Measurements from ENCODE around the gene P2RX5. TPM values are rescaled to one million over a fixed set of nuclear protein-coding genes. Genes with fewer than 3 reads are reported as not detected.
A peak's percentile ranks its signal among the peaks of the same experiment; 100 is the strongest.

Gene P2RX5
- total RNA-seq, 1 donor from 2014 or later, result 2.5 TPM

DNA sequence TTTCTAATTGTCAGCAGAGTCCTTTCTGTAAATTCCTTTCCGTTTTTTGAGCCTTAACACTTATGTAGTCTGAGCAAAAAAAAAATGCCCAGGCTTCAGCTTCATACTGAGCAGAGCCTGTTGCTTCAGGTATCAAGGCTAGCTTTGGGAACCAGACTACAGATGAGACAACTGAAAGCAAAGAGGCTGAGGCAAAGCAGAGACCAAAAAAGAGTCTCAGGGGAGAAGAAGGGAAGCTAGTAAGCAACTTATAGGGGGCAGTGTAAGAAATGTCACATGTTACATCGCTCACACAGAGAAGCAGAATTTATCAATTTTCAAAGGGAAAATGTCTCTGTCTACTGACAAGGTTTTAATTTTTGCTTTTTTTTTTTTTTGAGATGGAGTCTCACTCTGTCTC lies 31.1 kb upstream of the P2RX5 start:
- Histone ChIP-seq H3K4me1 (peaks cover 19% of the 10 kb centered on the region), H3K27ac (no peak overlapping the region), H3K9me3 (no peaks in the 10 kb centered on the region), H3K27me3 (ENCODE audit: low read depth) (no peaks in the 10 kb centered on the region), H3K4me3 (no peak overlapping the region), H3K36me3 (no peaks in the 10 kb centered on the region)
- no peak for TF ChIP-seq CTCF (IDR thresholded peaks at IDR 0.05)
- ATAC-seq (no peak), DNase-seq (no peak)
- intact Hi-C loops (cut with DNase I), result no loop called here

DNA sequence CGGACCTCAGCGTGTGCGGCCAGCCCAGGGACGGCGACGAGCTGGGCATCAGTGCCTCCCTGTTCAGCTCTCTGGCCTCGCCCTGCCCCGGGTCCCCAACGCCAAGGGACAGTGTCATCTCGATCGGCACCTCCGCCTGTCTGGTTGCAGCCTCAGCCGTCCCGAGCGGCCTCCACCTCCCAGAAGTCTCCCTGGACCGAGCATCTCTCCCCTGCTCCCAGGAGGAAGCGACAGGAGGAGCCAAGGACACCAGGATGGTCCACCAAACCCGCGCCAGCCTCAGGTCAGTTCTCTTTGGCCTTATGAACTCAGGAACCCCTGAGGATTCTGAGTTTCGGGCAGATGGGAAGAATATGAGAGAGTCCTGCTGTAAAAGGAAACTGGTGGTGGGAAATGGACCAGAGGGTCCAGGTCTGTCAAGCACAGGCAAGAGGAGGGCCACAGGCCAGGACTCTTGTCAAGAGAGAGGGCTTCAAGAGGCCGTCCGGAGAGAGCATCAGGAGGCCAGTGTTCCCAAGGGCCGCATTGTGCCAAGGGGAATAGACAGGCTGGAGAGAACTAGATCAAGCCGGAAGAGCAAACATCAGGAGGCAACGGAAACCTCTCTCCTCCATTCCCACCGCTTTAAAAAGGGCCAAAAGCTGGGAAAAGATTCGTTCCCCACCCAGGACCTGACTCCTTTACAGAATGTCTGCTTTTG lies 28.6 kb upstream of the P2RX5 start:
- no peak for TF ChIP-seq CTCF (IDR thresholded peaks at IDR 0.05)
- Histone ChIP-seq H3K27ac (peak overlapping the region; percentile 90), H3K4me3 (peak overlapping the region; percentile 92), H3K36me3 (no peaks in the 10 kb centered on the region), H3K27me3 (ENCODE audit: low read depth) (no peaks in the 10 kb centered on the region), H3K9me3 (no peaks in the 10 kb centered on the region), H3K4me1 (peaks cover 44% of the 10 kb centered on the region)
- ATAC-seq (no peak), DNase-seq (peak; percentile 49)
- intact Hi-C loops (cut with DNase I), result no loop called here

- Histone ChIP-seq H3K4me1 (peaks cover 49% of the 10 kb centered on the region), H3K9me3 (no peaks in the 10 kb centered on the region), H3K36me3 (peaks cover 7% of the 10 kb centered on the region), H3K4me3 (peak within 1 kb of the TSS; percentile 92), H3K27me3 (ENCODE audit: low read depth) (no peaks in the 10 kb centered on the region), H3K27ac (peak within 1 kb of the TSS; percentile 90)
- DNase-seq (peak; percentile 92), ATAC-seq (peak; percentile 94 to 98)
- intact Hi-C loops (cut with DNase I), result no loop called here
- TF ChIP-seq CTCF (IDR thresholded peaks at IDR 0.05), result peak; percentile 39
Measured at GRCh38 chr17:3723556-3724377, 27.8 kb upstream of the P2RX5 start, which contains the start of gene HASPIN. Gene HASPIN (plus strand): TSS chr17:3723903. CDS start chr17:3723936, 33 bp downstream.

DNA sequence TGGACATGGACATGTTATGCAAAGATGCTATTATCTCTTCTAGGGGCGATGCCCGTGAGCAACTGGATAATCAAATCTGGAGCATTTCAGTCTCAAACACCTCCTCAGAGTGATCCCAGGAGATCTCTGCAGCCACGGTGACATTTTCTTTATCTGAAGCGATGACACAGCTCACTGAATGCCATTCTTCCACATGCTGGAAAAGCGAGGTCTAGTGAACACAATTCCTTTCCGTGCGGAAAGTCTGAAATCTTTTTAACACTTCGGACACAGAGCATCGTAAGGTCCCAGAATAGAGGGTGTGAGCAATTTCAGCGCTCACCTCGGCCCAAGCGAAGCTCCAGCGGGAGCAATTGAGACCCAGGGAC lies 27.2 kb upstream of the P2RX5 start:
- ATAC-seq (no peak), DNase-seq (no peak)
- peak overlapping the region; percentile 90 for H3K27ac ChIP-seq
- no peaks in the 10 kb centered on the region for H3K27me3 ChIP-seq (ENCODE audit: low read depth)
- TF ChIP-seq CTCF (IDR thresholded peaks at IDR 0.05), result no peak
- H3K9me3 ChIP-seq, result no peaks in the 10 kb centered on the region
- peak overlapping the region; percentile 92 for H3K4me3 ChIP-seq
- intact Hi-C loops (cut with DNase I), result no loop called here
- H3K36me3 ChIP-seq, result peaks cover 11% of the 10 kb centered on the region
- peaks cover 49% of the 10 kb centered on the region for H3K4me1 ChIP-seq

GRCh38 chr17:3722716-3723115 lies 26.8 kb upstream of the P2RX5 start:
- DNase-seq (no peak), ATAC-seq (no peak)
- Histone ChIP-seq H3K4me1 (peaks cover 49% of the 10 kb centered on the region), H3K27me3 (ENCODE audit: low read depth) (no peaks in the 10 kb centered on the region), H3K4me3 (peak overlapping the region; percentile 92), H3K27ac (peak overlapping the region; percentile 90), H3K9me3 (no peaks in the 10 kb centered on the region), H3K36me3 (peaks cover 16% of the 10 kb centered on the region)
- intact Hi-C loops (cut with DNase I), result no loop called here
- no peak for TF ChIP-seq CTCF (IDR thresholded peaks at IDR 0.05)

Measured in lower lobe of right lung (tissue), 2 donors.